Hematopoietic multipotent progenitor cell (in vitro differentiated cells): ENCODE results near the gene MADD. TPM values are rescaled to one million over a fixed set of nuclear protein-coding genes. Genes with fewer than 3 reads are reported as not detected.
A peak's percentile ranks its signal among the peaks of the same experiment; 100 is the strongest.

ENCODE experiments used
- DNase-seq, 3 donors: peaks; one replicate each; pipeline ENCODE4 v3.0.0-alpha.2; 2011 to 2015; ENCODE audit warnings: low read depth in 2 of 3, low spot score in 2 of 3
- total RNA-seq: library from RNA; depleted of rRNA; stranded (reverse); fragments of >200 nt; gene quantifications from one replicate; pipeline ENCODE4 v1.2.3, GENCODE V29; 2012

The MADD gene
- 116 TPM for total RNA-seq

DNA sequence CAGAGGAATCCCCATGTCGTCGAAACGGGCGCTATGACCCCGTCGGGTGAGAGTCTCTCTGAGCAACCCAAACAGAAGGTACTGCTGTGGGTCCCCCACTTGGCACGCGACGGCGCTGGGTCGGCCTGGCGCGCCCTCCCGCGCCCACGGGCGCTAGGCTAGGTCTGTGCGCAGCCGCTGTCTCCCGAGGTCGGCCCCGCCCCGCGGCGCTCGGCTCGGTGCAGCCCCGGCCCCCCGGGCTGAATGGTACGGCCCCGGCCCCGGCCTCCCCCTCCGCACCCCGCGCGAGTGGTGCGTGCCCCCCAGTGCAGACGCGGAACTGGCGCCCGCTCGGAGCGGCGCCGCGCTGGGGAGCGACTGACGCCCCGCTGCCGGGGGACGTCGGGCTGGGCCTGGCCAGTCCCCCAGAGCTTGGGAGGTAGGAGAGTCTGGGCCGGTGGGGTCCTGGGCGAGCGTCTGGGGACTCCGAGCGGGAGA, at the start of gene MADD:
Gene MADD (plus strand): TSS at position 305 of the 477 bp plus-strand sequence.
- DNase-seq = peak; percentile 86 to 93 (median 92)

DNA sequence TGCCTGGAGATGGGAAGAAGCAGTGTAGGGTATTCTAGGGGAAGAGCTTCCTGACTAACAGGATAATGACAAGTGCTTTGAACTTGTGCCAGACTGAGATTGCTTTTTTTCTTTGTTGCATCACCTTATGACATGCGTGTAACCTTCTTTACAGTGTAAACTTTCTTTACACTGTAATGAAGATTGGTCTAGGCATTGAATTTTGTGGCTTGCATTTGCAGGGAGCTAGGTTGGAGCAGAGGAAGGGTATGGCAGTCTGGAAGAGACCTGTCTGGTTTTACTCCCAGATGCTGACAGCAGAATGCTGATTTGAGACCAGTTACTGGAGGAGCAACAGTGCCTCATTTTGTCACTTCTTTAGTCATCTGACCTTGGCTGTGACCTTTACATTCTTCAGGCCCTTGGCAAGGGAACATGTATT, 49.5 kb upstream of the MADD start:
- DNase-seq = no peak

DNA sequence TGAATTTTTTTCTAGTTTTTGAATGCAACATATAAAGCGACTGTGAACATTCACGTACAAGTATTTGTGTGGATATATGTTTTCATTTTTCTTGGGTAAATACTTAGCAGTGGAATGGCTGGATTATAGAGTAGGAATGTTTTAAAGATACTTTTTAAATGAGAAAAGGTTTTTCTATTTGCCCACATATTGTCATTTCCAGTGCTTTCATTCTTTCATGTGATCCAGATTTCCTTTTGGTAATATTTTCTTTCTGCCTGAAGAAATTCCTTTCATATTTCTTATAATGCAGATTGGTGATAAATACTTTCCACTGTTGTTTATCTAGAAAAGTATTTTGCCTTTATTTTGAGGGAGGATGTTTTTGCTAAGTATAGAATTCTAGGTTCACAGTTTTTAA, 47.2 kb upstream of the MADD start:
- DNase-seq = no peak

DNA sequence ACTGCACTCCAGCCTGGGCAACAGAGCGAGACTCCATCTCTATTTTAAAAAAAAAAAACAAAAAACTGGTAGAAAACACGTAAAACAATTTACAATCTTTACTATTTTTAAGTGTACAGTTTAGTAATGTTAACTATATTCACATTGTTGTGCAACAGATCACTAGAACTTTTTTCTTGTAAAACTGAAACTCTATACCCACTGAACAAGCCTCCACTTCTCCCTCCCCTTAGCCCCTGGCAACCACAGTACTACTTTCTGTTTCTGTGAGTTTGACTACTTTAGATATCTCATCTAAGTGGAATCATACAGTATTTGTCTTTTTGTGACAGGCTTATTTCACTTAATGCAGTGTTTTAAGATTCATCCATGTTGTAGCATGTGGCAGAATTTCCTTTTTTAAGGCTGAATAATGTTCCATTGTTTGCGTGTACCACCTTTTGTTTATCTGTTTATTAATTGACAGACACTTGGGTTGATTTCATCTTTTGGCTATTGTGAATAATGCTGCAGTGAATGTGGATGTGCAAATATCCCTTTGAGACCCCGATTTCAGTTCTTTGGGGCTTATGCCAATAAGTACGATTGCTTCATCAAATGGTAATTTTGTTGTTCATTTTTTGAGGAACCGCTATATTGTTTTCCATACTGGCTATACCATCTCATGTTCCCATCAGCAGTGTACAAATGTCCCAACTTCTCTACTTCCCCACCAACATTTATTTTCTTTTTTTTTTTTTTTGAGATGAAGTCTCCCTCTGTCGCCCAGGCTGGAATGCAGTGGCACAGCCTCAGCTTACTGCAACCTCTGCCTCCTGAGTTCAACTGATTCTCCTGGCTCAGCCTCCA, 44.2 kb upstream of the MADD start:
- DNase-seq = no peak

GRCh38 chr11:47229161-47229560, 40.8 kb upstream of the MADD start:
- no peak for DNase-seq

DNA sequence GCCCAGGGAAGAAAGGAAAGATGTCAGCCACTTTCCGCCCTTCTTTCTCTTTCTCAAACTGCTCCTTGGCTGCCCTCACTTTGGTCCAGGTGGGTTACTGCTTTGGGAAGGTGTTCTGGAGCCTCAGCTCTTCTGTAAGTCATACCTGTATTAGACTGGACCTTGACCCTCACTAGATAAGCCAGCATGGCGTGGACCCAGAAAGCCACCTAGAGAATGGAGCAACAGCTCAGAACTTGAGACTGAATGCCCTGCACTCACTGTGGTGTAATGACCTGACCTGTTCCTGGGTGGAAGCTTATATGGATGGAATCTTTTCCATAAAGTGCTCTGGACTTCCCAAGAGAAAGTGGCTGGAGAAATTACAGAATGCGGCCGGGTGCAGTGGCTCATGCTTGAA, 36.9 kb upstream of the MADD start:
- no peak for DNase-seq

- DNase-seq = peak in 2 of 3 donors; percentile 52 to 76
Measured at GRCh38 chr11:47233989-47234668, 35.8 kb upstream of the MADD start.

GRCh38 chr11:47234669-47235100, 35.2 kb upstream of the MADD start:
- peak; percentile 48 to 74 (median 57) for DNase-seq

DNA sequence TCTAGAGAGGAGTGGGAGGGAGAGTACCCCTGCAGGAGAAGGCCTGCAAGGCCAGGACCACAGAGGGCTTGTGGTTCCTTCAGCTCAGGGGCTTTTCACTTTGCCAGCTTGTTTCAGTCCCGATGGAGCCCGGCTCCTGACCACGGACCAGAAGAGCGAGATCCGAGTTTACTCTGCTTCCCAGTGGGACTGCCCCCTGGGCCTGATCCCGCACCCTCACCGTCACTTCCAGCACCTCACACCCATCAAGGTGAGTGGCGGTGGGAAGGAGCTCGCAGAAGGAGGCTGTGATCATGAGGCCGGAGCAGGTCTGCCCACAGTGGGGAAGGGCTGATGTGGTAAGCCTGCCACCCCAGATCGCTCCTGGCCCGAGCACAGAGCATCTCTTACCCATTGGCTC, 34.8 kb upstream of the MADD start:
- no peak for DNase-seq

DNA sequence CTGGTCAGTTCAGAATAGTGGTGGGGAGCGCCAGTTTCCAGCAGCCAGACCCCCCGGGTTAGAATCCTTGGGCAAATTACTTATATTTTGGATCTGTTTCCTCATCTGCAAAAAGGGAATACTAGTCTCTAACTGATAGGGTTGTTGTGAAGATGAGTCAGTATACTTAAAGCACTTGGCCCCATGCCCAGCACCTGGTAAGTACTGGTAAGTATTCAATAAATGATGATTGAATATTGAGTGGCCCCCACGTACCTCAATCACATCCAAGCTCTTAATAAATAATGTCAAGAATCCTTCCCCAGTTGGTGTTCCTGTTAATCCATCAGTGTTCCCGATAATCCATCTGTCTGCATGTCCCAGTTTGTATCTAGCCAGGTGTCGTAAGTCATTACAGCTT, 33.5 kb upstream of the MADD start:
- no peak for DNase-seq

GRCh38 chr11:47239852-47240251, 30.1 kb upstream of the MADD start:
- no peak for DNase-seq

GRCh38 chr11:47241841-47242301, 28.1 kb upstream of the MADD start:
- DNase-seq = no peak

GRCh38 chr11:47242596-47243192, 27.2 kb upstream of the MADD start:
- no peak for DNase-seq

GRCh38 chr11:47243454-47243853, 26.5 kb upstream of the MADD start:
- DNase-seq = no peak

DNA sequence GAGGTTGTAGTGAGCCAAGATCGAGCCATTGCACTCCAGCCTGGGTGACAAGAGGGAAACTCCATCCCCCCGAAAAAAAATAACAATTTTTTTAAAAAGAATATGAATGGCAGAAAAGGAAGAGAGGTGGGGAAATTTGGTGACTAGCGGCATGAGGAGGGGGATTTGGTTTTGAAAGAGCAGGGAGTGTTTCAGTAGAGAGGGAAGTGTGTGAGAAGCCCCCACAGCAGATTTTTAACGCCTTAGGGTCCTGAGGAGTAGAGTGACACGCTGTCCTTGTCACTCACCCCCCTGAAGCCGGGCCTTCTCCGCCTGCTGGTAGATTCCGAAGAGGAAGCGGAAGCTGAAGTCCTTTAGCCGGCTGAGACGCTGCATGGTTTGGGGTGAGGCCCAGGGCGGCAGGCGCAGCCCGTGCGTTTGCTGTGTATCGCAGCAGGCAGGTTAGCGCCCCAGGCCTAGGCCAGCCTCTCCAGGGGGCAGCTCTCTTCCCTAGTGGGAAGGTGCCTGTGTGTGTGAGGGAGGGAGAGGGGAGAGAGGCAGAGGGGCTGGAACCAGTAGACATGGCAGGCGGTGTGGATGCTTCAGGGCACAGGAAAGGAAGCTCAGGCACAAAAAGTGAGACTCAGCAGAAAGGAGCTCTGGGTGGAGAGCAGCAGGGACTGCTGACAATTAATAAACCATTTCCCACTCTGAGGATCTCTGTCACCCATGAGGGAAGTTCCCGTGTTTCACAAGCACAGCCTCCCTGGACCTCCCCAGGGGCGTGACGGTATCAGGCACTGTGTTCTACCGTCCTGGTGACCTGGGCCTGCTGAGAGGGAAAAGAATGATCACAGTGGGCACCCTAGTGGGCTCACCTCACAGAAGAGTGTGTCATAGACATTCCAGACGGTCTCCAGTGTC, 25.2 kb upstream of the MADD start:
- no peak for DNase-seq

- no peak for DNase-seq
Measured at GRCh38 chr11:47245611-47246357, 24.1 kb upstream of the MADD start.

DNA sequence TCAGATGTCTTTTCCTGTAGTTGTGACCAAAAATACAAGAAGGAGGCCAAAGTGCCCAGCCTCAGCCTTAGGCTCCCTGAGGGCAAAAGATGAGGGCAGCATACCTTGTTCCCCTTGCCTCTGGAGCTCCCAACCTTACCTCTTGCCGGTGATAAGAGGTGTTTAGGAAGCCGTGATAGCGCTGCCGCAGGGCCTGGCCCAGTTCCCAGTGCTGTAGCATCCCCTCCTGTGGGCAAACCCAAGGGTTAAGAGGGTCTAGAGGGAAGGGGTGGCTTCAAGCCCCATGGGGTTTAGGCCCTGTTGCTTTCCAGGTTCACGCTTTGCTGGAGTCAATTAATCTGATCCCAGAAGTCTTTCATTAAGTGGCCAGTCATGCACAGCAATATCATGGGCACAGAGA, 22.4 kb upstream of the MADD start:
- DNase-seq = no peak

GRCh38 chr11:47248304-47248663, 21.6 kb upstream of the MADD start:
- DNase-seq = no peak

GRCh38 chr11:47248664-47249377, 21.1 kb upstream of the MADD start, which contains the start of gene ACP2:
TSS of gene ACP2 (minus strand) at chr11:47248814. CDS start at chr11:47248789, 25 bp downstream.
- DNase-seq = peak; percentile 83 to 90 (median 89)
